DMS114 treated with DMSO at 0.1 percent for 48 hours (cell line): Measurements from ENCODE around the gene INSYN2B.
A peak's percentile ranks its signal among the peaks of the same experiment; 100 is the strongest.

Experiments
- DNase-seq: peaks from one replicate; lab custom pipeline; 2025; ENCODE audit not compliant: unreplicated experiment; lab: John Stamatoyannopoulos, UW

Gene INSYN2B

GRCh38 chr5:169980418-169981053 lies at the start of gene INSYN2B:
INSYN2B (minus strand) TSS chr5:169980495; CDS start chr5:169883898, 96,597 bp downstream.
- peak; percentile 83 for DNase-seq

- no peak for DNase-seq
Observed at GRCh38 chr5:170028124-170028523, 47.8 kb upstream of the INSYN2B start.

GRCh38 chr5:170025853-170026252 lies 45.6 kb upstream of the INSYN2B start:
- no peak for DNase-seq

GRCh38 chr5:170021506-170021905 lies 41.2 kb upstream of the INSYN2B start:
- DNase-seq: no peak

GRCh38 chr5:170020423-170020822 lies 40.1 kb upstream of the INSYN2B start:
- no peak for DNase-seq

GRCh38 chr5:170012622-170013021 lies 32.3 kb upstream of the INSYN2B start:
- no peak for DNase-seq

GRCh38 chr5:170011751-170012150 lies 31.5 kb upstream of the INSYN2B start:
- DNase-seq: no peak

- no peak for DNase-seq
Observed at GRCh38 chr5:170010595-170010994, 30.3 kb upstream of the INSYN2B start.

- no peak for DNase-seq
Observed at GRCh38 chr5:170008376-170008775, 28.1 kb upstream of the INSYN2B start.

GRCh38 chr5:170006021-170006420 lies 25.7 kb upstream of the INSYN2B start:
- no peak for DNase-seq

GRCh38 chr5:170000155-170000554 lies 19.9 kb upstream of the INSYN2B start:
- no peak for DNase-seq

GRCh38 chr5:169999621-170000020 lies 19.3 kb upstream of the INSYN2B start:
- DNase-seq: no peak

- DNase-seq: no peak
Observed at GRCh38 chr5:169997798-169998197, 17.5 kb upstream of the INSYN2B start.

- no peak for DNase-seq
Observed at GRCh38 chr5:169993485-169993790, 13.1 kb upstream of the INSYN2B start.

- no peak for DNase-seq
Observed at GRCh38 chr5:169992789-169993484, 12.6 kb upstream of the INSYN2B start.

GRCh38 chr5:169991115-169991869 lies 11.0 kb upstream of the INSYN2B start:
- DNase-seq: no peak

- DNase-seq: no peak
Observed at GRCh38 chr5:169989365-169989764, 9.1 kb upstream of the INSYN2B start.

- no peak for DNase-seq
Observed at GRCh38 chr5:169988947-169989346, 8.7 kb upstream of the INSYN2B start.

GRCh38 chr5:169988206-169988605 lies 7.9 kb upstream of the INSYN2B start:
- no peak for DNase-seq

GRCh38 chr5:169979871-169980270 lies 424 bp downstream of the INSYN2B start:
- DNase-seq: no peak

GRCh38 chr5:169978714-169979113 lies 1.6 kb downstream of the INSYN2B start:
- no peak for DNase-seq

- no peak for DNase-seq
Observed at GRCh38 chr5:169974121-169974770, 6.0 kb downstream of the INSYN2B start.
